SH-SY5Y (cell line): ENCODE results near the gene POGLUT3.

Experiments used
- GATA2 ChIP-seq: IDR thresholded peaks from 2 replicates; pipeline ENCODE4 v1.6.1; 2011; ENCODE audit warnings: mild to moderate bottlenecking, low read depth, low read length
- GATA3 ChIP-seq: IDR thresholded peaks from 2 replicates; pipeline ENCODE4 v1.6.1; 2011; ENCODE audit warnings: low read depth, mild to moderate bottlenecking, low read length, moderate library complexity

- TF ChIP-seq GATA3 (no peak), GATA2 (no peak)
Measured at GRCh38 chr11:108498816-108499408, 728 bp upstream of the POGLUT3 start.
